ENCODE results near the gene TSBP1.

GRCh38 chr6:32401284-32401963 is 29.7 kb upstream of the TSBP1 start:
- no peak for TF ChIP-seq CTCF (IDR thresholded peaks at IDR 0.05)
- no peak for TF ChIP-seq POLR2A (IDR thresholded peaks at IDR 0.05)
- TF ChIP-seq POLR2AphosphoS5 (IDR thresholded peaks at IDR 0.05): no peak
